A204.1 (cell line): ENCODE results near the gene LBP.
"Not testable (repeated sequence)": the region's sequence is repeated elsewhere in the genome, so short reads cannot be mapped to it uniquely, and the experiment has no call there.

Source experiments
- FAIRE-seq: peaks from 2 replicates; lab custom pipeline; 2012; peaks lifted over from hg19 to GRCh38; lab: Jason Lieb, UNC

LBP gene

DNA sequence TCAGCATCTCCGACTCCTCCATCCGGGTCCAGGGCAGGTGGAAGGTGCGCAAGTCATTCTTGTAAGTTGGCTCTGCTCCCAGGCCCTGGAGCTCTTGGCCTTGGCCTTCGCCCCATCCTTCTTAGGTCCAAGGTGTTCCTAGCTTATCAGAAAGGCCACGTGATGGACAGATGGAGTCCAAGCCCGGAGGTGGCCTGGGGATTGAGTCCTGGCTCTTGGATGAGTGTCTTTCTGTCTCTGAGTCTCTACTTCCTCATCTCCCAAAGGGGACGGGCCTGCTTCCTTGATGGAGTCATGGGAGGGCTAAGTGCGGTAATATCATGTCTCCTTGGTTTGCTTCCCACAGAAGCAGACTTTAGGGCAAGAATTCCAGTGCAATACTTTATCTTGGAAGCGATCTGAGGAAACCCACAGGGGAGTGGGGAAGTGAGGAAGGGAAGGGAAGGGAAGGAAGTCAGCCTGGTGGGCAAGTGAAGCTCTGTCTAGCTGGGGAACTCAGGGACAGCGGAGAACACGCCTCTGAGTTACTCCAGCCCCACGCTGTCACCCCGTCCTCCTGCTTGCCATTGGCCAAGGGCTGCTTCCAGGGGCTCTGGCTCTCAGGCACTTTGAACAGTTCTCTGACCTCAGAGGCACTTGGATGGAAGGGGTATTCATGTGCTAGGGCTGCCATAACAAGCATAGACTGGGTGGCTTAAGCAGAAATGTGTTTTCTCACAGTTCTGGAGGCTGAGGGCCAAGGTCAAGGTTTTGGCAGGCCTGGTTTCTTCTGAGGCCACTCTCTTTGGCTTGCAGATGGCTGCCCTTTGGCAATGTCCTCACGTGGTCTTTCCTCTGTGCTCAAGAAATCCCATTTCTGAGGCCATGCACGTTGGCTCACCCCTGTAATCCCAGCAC lies 4.8 kb downstream of the LBP start:
- no peak for FAIRE-seq

DNA sequence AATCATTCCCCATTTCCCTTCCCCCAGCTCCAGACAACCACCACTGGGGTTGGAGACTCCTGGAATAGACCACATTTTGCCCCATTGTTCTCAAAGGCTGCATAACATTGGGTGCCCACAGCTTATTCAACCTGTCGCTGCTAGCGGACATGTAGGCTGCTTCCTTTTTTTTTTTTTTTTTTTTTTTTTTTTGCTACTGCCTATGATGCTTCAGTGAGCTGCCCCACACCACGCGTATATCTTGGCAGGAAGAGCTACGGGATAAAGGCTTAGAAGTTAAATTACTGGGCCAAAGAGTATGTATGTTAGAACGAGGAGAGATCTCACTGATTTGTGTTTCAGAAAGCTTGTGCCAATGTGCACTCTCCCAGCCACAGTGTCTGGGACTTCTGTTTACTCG lies 7.0 kb downstream of the LBP start:
- FAIRE-seq = no peak

DNA sequence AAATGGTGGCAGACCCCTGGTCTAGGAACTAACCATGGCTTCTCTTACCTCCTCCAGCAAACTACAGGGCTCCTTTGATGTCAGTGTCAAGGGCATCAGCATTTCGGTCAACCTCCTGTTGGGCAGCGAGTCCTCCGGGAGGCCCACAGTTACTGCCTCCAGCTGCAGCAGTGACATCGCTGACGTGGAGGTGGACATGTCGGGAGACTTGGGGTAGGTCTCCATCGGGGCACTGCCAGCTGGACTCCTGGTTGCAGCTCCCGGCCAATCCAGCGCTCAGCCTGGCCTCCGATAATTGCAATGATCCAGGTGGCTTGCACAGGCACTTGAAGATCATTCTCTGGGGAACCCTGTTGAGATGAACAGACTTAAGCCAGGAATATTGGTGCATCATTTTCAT lies 7.9 kb downstream of the LBP start:
- FAIRE-seq = no peak

DNA sequence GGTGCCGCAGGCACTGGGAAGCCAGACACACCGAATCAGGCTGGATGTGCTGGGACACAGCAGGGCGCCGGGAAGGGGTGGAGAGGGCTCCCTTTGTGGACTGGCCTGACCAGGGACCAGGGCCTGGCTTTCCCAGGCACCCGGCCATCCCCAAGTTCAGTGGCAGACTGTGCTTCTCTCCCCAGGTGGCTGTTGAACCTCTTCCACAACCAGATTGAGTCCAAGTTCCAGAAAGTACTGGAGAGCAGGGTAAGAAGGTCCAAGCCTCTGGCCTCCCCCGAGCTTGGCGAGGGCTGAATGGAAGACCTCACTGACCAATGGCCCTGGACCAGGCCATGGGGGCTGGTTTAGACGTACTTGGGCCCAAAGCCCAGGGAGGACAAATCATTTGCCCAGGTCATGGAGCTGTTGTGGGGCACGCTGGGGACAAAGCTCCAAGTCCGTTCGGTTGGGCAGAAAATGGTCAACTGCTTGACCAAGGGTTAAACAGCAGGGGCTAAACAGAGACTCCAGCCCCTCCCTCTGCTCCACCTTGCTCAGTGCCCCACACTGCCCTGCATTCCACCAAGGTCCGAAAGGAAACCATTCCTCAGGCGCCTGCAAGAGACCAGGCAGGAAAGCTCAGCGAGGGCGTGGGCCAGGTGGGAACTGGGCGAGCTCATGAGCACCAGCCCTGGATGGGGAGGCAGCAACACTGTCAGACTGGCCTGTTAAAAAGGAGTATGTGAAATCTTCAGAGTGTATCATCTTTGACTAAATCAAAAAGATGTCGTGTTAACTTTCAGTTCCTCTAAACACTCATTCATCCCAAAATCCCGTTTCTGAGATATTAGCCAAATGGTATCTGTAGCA lies 9.1 kb downstream of the LBP start:
- no peak for FAIRE-seq

DNA sequence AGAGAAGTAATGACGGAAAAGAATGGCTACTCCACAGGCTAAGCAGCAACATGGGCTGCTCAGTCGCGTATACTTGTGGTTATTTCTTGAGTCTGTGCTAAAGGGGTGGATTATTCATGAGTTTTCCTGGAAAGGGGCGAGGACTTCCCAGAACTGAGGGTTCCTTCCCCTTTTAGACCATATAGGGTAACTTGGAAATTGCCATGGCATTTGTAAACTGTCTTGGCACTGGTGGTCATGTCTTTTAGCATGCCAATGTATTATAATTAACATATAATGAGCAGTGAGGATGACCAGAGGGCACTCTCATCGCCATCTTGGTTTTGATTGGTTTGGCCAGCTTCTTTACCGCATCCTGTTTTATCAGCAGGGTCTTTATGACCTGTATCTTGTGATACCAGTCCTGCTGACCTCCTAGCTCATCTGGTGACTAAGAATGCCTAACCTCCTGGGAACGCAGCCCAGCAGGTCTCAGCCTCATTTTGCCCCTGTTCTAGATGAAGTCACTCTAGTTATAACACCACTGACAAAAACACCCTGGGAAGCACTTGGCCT lies 11.4 kb downstream of the LBP start:
- FAIRE-seq = no peak

DNA sequence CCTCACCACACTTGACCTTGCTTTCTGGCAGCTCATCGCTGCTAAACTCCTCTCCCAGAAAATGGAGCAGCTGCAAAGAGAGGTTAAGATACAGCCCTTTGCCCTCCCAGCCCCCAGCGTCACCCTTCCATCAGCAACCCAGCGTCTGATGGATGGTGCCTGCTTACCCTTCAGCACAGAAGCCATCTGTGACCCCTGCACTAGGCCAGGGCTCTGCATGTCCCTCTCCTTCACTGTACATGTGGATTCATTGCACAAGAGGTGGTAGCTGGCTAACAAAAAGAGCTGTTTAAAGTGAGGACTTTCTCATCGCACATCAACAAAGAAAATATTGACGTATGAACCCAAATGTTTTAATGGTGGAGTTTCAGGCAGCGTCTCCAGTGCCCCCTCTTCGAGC lies 12.3 kb downstream of the LBP start:
- no peak for FAIRE-seq

DNA sequence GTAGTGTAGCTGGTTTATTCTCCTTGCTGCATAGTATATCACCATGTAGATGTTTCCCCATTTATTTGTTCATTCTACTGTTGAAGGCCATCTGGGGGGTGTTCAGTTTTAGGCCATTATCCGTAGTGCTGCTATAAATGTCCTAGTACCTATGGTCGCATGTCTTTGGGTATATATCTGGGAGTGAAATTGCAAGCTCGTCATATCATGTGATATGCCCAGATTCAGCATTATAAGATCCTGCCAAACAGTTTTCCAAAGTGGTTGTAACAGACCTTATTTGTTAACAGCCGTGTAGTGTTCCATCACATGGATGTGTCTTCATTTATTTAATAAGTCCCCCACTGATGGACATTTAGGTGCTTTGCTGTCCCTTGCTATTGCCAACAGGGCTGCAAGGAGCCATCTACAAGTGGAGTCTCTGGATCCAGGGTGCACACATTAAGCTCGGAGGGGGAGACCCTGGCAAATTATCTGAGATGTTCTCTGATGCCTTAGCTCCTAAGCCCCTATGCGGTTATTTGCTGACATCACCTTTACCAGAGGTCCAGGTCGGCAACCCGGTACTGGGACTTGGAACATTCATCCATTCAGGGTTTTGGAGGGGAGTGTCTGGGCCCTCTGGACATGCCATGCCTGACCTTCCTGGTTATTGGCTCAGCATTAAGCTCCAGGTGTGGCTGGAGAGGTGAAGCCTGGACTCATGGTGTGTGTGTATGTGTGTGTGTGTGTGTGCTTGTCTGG lies 16.9 kb downstream of the LBP start:
- no peak for FAIRE-seq

DNA sequence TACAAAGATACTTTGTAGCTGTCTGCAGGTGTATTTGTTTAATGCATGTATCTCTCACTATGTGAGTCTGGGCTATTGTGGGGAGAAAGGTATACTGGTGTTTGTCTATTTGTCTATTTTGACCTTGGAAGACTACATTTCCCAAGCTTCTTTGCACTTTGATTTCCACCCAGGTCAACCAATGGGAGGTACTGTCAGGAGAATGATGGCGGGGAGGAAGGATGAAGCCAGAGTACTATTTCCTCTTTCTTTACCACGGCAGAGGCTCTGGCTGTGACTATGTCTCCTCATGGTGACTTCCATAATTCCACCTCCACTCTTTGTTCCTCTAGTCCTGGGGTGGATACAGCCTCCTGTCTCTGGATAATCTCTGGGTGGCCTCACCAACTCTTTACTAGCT lies 23.1 kb downstream of the LBP start:
- no peak for FAIRE-seq

DNA sequence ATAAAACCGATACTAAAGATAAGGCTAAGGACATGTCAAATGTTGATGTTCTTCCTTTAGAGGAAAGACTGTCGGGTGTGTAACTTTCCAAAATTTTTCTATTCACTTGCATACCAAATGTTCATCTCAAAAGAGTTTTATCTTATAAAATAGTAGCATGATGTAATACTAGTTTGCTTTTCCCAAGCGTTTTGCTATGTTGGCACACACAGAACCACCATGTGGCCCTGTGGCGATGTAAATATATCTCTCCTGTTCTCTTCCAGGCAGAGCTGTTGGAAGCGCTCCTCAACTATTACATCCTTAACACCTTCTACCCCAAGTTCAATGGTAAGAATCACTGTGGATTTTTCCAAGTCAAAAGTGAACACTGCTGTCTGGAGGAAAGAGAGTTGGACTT lies 26.5 kb downstream of the LBP start:
- FAIRE-seq = no peak

DNA sequence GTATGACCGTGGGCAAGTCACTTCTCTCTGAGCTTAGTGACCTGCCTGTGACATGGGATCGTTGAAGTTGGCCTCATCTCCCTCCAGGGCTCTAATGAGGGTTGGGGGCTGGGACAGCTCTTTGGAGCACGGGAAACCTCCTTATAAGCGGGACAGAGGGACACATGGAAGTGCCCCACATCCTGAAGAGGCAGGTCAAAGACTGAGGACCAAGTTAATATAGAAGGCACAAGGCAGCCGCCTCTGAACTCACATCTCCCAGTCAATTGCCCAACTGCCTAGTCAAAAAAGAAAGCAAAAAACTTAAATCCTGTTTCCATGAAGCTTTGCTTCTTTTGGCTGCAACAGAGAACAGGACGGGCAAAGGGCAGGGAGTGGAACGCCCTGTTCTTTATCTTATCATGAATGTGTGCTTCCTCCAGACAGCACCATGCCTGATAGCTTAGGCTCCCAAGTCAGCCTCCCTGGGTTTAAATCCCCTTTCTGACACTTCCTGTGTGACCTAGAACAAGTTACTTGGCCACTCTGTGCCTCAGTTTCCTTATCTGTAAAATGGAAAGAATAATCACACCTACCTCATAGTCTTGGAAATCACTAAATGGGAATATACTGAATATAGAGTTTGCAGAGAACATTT lies 27.1 kb downstream of the LBP start:
- no peak for FAIRE-seq

DNA sequence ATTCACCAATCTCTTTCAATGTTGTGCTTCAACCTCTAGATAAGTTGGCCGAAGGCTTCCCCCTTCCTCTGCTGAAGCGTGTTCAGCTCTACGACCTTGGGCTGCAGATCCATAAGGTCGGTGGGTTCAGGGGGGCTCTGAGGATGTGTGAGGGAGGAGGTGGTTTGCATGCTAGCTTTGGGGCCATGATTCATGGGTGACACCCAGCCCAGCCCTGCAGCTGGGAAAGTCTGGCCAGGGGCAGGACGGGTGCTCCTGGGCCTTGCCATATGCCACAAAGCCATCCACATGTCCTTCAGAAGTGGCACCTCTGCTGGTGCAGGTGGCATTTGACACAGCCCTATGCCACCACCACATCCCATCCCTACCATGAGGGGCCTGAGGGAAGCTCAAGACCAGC lies 27.6 kb downstream of the LBP start:
- no peak for FAIRE-seq

DNA sequence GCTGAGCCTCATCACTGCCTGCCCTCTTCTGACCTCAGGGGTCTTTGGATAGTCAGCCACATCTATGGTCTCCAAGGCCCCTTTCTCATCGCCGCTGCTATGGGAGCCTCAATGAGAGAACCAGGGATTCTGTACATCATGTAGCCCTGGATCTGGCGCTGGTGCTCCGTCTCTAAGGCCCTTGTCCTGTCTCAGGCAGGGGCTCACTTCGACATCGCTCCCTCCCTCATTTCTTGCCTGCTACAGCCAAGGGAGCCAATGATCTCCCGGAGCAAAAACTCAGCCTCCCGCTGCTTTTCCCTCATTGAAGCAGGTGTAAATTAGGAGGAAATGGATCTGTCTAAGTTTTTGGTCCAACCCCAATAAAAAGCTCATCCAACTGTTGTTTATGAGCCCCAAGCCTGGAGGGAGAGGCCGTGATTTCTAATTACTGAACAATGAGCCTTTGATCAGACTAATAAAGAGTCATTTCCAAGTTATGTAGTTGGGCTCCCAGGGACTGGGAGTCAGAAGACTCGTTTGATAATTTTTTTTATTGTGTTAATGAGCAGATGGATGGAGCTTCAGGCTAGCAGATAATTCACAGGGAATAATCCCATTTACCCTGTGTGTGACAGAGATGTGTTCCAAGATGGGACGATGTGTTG lies 30.9 kb downstream of the LBP start:
- FAIRE-seq = no peak

DNA sequence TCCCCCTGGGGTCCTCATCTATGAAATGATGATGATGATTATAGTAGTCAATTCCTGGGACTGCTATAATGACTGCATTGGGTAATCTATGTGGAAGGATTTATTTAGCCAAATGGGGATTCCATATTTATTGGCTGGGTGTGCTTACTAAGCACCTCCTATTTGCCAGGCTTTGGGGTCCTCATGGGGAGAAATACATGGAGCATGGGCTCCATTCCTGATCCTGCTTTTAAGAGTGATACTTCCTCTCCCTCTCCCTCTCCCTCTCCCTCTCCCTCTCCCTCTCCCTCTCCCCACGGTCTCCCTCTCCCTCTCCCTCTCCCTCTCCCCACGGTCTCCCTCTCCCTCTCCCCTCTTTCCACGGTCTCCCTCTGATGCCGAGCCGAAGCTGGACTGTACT lies 31.6 kb downstream of the LBP start:
- FAIRE-seq = not testable (repeated sequence)

DNA sequence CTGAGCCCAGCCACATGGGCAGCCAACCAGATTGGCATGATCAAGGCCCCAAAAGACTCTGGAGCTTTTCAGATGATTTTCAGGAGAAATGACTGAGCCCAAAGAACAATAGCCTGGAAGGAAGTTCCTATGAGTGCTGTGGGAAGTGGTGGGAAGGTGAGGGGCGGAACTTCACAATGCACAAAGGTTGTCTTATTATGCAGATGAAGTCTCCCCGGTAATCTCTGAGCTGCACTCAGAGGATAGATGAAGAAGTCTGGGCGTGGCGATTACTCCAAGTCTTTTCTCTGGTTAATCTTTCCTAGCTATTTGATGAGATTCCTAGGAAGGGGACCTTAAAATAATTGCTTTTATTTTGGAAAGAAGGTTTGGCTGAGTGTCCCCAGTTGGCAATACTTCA lies 36.9 kb downstream of the LBP start:
- FAIRE-seq = no peak

DNA sequence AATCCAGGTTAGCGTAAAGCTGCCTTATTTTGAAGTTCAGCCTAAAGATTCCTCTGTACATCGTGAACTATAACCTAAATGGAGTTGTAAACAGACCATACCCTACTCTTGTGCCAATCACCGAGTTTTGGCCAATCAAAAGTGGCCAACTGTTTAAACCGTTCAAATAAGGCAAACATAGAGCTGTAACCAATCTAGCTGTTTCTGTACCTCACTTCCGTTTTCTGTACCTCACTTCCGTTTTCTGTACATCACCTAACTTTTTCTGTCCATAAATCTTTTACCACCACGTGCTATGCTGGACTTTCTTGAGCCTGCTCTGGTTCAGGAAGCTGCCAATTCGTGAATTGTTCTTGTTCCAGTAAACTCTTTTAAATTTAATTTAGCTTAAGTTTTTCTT lies 39.7 kb downstream of the LBP start:
- FAIRE-seq = no peak

DNA sequence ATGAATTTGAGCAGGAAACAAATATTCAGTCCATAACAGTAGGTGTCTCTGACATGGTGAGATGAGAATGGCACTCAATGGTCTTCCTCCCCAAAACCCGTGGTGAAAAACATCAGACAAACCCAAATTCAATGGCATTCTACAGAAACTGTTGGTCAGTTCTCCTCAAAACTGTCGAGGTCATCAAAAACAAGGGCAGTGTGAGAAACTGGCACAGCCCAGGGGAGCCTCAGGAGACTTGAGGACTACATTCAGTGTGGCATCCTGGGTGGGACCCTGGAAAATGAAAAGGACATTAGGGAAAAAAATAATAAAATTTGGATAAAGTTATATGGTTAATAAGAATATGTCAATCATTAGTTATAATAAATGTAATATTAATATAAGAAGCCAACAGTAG lies 40.6 kb downstream of the LBP start:
- FAIRE-seq = no peak

DNA sequence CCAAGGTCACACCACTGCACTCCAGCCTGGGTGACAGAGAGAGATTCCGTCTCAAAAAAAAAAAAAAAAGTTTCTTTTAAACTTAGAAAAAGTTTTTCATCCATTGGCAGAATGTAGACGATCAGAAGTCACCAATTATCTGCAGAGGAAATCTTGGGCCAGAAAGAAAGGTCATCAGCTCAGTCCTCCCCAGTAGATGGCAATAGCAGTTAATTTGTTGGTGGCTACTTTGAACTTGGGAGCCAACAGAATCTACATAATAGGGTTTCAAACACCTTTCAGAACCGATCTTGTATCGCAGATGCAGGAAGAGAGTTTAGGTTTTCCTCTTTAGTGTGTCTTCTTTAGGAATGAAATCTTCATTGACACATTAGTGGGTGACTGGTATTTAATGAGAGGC lies 41.7 kb downstream of the LBP start:
- FAIRE-seq = no peak

DNA sequence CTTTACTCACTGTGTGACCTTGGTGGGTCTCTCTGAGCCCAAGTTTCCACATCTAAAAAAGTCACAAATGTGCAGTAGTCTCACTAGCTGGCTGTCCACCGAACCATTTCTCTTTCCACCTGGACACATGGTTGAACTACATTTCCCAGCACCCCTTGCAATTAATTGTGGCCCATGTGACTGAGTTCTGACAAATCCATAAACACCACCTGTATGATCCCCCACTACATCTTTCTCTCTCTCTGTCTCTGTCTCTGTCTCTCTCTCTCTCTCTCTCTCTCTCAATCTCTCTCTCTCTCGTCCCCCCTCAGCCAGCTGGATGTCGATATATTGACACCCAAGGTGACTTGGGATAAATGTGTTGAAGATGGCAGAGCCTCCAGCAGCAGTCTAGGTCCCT lies 46.1 kb downstream of the LBP start:
- no peak for FAIRE-seq

DNA sequence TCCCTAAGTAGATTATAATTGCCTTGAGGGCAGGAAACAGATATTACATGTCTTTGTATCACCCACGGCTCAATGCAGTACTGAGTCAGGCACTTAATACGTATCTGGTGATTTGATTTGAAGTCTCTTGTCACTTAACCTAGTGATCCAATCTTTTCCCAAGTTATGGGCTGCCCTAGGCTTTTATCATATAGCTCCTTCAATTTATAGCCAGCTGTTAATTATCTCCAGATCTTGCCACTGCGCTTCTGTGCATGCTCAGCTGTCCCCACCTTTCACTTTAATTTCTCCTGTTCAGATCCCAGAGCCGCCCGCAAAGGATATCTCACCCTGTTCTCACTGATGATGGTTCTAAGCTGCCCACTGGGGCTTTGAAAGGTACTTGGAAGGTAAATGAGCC lies 47.0 kb downstream of the LBP start:
- FAIRE-seq = no peak

DNA sequence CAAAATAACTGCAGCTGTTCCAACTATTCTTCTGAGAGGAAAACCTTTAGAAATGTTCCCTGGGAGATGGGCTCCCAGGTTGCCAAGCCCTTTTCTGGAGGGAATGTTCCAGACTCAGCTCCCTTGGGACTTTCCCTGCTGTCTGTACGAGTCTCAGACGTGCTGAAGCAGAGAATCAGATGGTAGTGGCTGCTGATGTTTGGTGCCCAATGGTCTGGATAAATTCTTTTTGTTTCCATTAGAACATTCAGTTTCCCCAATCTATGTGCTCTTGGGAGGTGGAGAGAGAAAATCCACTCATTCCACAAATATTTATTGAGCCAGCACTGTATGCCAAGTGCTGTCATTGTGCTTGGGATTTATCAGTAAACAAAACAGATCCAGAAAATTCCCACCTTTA lies 48.9 kb downstream of the LBP start:
- FAIRE-seq = no peak

DNA sequence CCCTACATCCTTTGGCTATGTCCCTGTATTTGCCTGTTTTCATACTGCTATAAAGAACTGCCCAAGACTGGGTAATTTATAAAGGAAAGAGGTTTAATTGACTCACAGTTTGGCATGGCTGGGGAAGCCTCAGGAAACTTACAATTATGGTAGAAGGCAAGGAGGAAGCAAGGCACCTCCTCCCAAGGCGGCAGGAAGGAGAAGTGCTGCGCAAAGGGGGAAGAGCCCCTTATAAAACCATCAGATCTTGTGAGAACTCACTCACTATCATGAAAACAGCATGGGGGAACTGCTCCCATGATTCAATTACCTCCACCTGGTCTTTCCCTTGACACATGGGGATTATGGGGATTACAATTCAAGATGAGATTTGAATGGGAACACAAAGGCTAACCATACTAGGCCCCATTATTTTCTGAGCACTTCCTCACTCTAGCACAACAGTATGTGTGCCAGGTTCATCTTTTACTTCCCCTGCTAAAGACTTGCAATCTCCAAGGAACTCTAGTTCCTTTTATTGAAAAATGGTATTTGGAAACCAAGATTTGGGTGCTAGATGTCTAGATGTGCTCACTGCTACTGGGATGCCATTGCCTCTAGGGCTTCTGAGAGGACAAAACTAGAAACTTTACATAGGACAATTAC lies 49.6 kb downstream of the LBP start:
- FAIRE-seq = not testable (repeated sequence)
